AG04449 (cell line): Measurements from ENCODE around the gene DOCK2.
A peak's percentile ranks its signal among the peaks of the same experiment; 100 is the strongest.

Experiments
- CTCF ChIA-PET: fragments of 350-600 bp; formaldehyde crosslinking; extraction: SDS; loops from one replicate; lab custom pipeline; 2021; ENCODE audit warnings: antibody characterized with exemption; lab: Yijun Ruan, JAX
- POLR2A ChIA-PET: fragments of 400-600, 350-600 bp; formaldehyde crosslinking; extraction: SDS; loops from one replicate; lab custom pipeline; 2020; ENCODE audit warnings: antibody characterized with exemption, inconsistent platforms; lab: Yijun Ruan, JAX
- DNase-seq: peaks from one replicate; pipeline ENCODE4 v3.0.0-alpha.2; 2010; ENCODE audit warnings: low read depth, low spot score
- H3K4me3 ChIP-seq: 2 replicates; pipeline ENCODE4 v1.5.1; 2011; ENCODE audit warnings: low read depth, mild to moderate bottlenecking, control low read depth, low read length
- CTCF ChIP-seq: IDR thresholded peaks from one replicate; pipeline ENCODE4 v1.5.1; 2011; ENCODE audit warnings: mild to moderate bottlenecking, moderate library complexity, low read length, control low read depth, inconsistent platforms; ENCODE audit not compliant: insufficient read depth; ENCODE audit errors: missing control alignments

Gene DOCK2

GRCh38 chr5:169850409-169850808 lies 213.3 kb downstream of the DOCK2 start:
- CTCF ChIA-PET = interaction anchor here (0.9 to 1.9 kb wide), 4 partner anchors 11 to 122 kb away, joined by 3 to 6 read pairs (median 5); no protein-coding TSS in a partner anchor
- no peak for DNase-seq
- no peak overlapping the region for H3K4me3 ChIP-seq
- POLR2A ChIA-PET = no interaction called here
- TF ChIP-seq CTCF = no peak

- POLR2A ChIA-PET = no interaction called here
- no peak for TF ChIP-seq CTCF
- H3K4me3 ChIP-seq = no peak overlapping the region
- CTCF ChIA-PET = interaction anchor here (1.8 to 2.1 kb wide), 2 partner anchors 12 to 149 kb away, joined by 6 to 7 read pairs; no protein-coding TSS in a partner anchor
- DNase-seq = no peak
Measured at GRCh38 chr5:169851321-169851850, 214.3 kb downstream of the DOCK2 start.

GRCh38 chr5:169856571-169856970 lies 219.5 kb downstream of the DOCK2 start:
- POLR2A ChIA-PET = no interaction called here
- H3K4me3 ChIP-seq = no peak overlapping the region
- CTCF ChIA-PET = interaction anchor here (1.0 kb wide), 1 partner anchor 20 kb away, joined by 4 read pairs; no protein-coding TSS in a partner anchor
- peak; percentile 62 for DNase-seq
- no peak for TF ChIP-seq CTCF

GRCh38 chr5:169860585-169860984 lies 223.5 kb downstream of the DOCK2 start:
- ChIA-PET POLR2A (no interaction called here), CTCF (interaction anchor here (1.5 kb wide), 1 partner anchor 13 kb away, joined by 4 read pairs; no protein-coding TSS in a partner anchor)
- H3K4me3 ChIP-seq = no peak overlapping the region
- no peak for DNase-seq
- no peak for TF ChIP-seq CTCF

- ChIA-PET CTCF (interaction anchor here (1.5 kb wide), 1 partner anchor 12 kb away, joined by 4 read pairs; no protein-coding TSS in a partner anchor), POLR2A (interaction anchor here (0.6 kb wide), 1 partner anchor 155 kb away, joined by 3 read pairs; no protein-coding TSS in a partner anchor)
- no peak for DNase-seq
- no peak for TF ChIP-seq CTCF
- no peak overlapping the region for H3K4me3 ChIP-seq
Measured at GRCh38 chr5:169861433-169861832, 224.4 kb downstream of the DOCK2 start.

GRCh38 chr5:169861934-169862333 lies 224.9 kb downstream of the DOCK2 start:
- DNase-seq = peak; percentile 77
- no peak overlapping the region for H3K4me3 ChIP-seq
- ChIA-PET CTCF (interaction anchor here (1.5 kb wide), 1 partner anchor 119 kb away, joined by 7 read pairs; the partner anchor contains the start of gene INSYN2B), POLR2A (interaction anchor here (0.6 kb wide), 1 partner anchor 156 kb away, joined by 3 read pairs; no protein-coding TSS in a partner anchor)
- TF ChIP-seq CTCF = no peak
